Stimulated activated memory B cell treated with anti-CD40 and anti-IgM and Interleukin-4, amounts not matched to agents 10 μg/mL and 1 μg/mL and 100 μg/mL, for 72 hours (primary cell): ENCODE data around the gene CDKN1A.

Experiments
- ATAC-seq: fragments of 150-1000 bp; cut with Tn5 transposase; 2 replicates; pipeline ENCODE4 v1.10.0; 2021
- H3K27ac Mint-ChIP-seq: one replicate; pipeline ENCODE4 v1.8.0; 2022; ENCODE audit warnings: mild to moderate bottlenecking, mixed read lengths
- H3K27me3 Mint-ChIP-seq: one replicate; pipeline ENCODE4 v1.8.0; 2022; ENCODE audit warnings: mixed read lengths
- H3K36me3 Mint-ChIP-seq: one replicate; pipeline ENCODE4 v1.8.0; 2022; ENCODE audit warnings: mixed read lengths
- H3K4me1 Mint-ChIP-seq: one replicate; pipeline ENCODE4 v1.8.0; 2022; ENCODE audit warnings: mixed read lengths
- H3K4me3 Mint-ChIP-seq: one replicate; pipeline ENCODE4 v1.8.0; 2022; ENCODE audit warnings: mild to moderate bottlenecking, moderate library complexity, mixed read lengths
- H3K9me3 Mint-ChIP-seq: one replicate; pipeline ENCODE4 v1.8.0; 2022; ENCODE audit warnings: mixed read lengths

Gene CDKN1A

GRCh38 chr6:36683145-36683655, 4.7 kb downstream of the CDKN1A start:
- H3K4me1 Mint-ChIP-seq, result peaks cover 66% of the 10 kb centered on the region
- H3K9me3 Mint-ChIP-seq, result no peaks in the 10 kb centered on the region
- no peaks in the 10 kb centered on the region for H3K27me3 Mint-ChIP-seq
- peak overlapping the region; percentile 60 for H3K4me3 Mint-ChIP-seq
- H3K36me3 Mint-ChIP-seq, result peaks cover 54% of the 10 kb centered on the region
- H3K27ac Mint-ChIP-seq, result peak overlapping the region; percentile 100
- no peak for ATAC-seq

GRCh38 chr6:36683656-36684446, 5.3 kb downstream of the CDKN1A start:
- H3K4me1 Mint-ChIP-seq, result peaks cover 66% of the 10 kb centered on the region
- H3K36me3 Mint-ChIP-seq, result peaks cover 51% of the 10 kb centered on the region

GRCh38 chr6:36684447-36684812, 5.9 kb downstream of the CDKN1A start:
- no peak for ATAC-seq
- H3K36me3 Mint-ChIP-seq, result peaks cover 49% of the 10 kb centered on the region
- H3K4me3 Mint-ChIP-seq, result no peak overlapping the region
- H3K27me3 Mint-ChIP-seq, result no peaks in the 10 kb centered on the region
- H3K27ac Mint-ChIP-seq, result peak overlapping the region; percentile 100
- H3K9me3 Mint-ChIP-seq, result no peaks in the 10 kb centered on the region
- peaks cover 67% of the 10 kb centered on the region for H3K4me1 Mint-ChIP-seq

More at GRCh38 chr6:36683656-36684446, 5.3 kb downstream of the CDKN1A start:
- H3K27me3 Mint-ChIP-seq, result no peaks in the 10 kb centered on the region
- H3K4me3 Mint-ChIP-seq, result peak overlapping the region; percentile 60
- no peak for ATAC-seq
- H3K27ac Mint-ChIP-seq, result peak overlapping the region; percentile 100
- no peaks in the 10 kb centered on the region for H3K9me3 Mint-ChIP-seq

- Mint-ChIP-seq H3K27ac (peak overlapping the region; percentile 100), H3K4me3 (no peak overlapping the region), H3K36me3 (peaks cover 53% of the 10 kb centered on the region), H3K27me3 (no peaks in the 10 kb centered on the region), H3K4me1 (peaks cover 74% of the 10 kb centered on the region), H3K9me3 (no peaks in the 10 kb centered on the region)
- ATAC-seq, result no peak
Measured at GRCh38 chr6:36685166-36685924, 6.8 kb downstream of the CDKN1A start.

GRCh38 chr6:36685926-36686667, 7.6 kb downstream of the CDKN1A start:
- H3K4me1 Mint-ChIP-seq, result peaks cover 74% of the 10 kb centered on the region
- H3K9me3 Mint-ChIP-seq, result no peaks in the 10 kb centered on the region
- no peak for ATAC-seq
- H3K4me3 Mint-ChIP-seq, result no peak overlapping the region
- peak overlapping the region; percentile 100 for H3K27ac Mint-ChIP-seq
- no peaks in the 10 kb centered on the region for H3K27me3 Mint-ChIP-seq
- peaks cover 48% of the 10 kb centered on the region for H3K36me3 Mint-ChIP-seq

- peak overlapping the region; percentile 100 for H3K27ac Mint-ChIP-seq
- ATAC-seq, result no peak
- peaks cover 43% of the 10 kb centered on the region for H3K36me3 Mint-ChIP-seq
- no peaks in the 10 kb centered on the region for H3K27me3 Mint-ChIP-seq
- H3K4me1 Mint-ChIP-seq, result peaks cover 74% of the 10 kb centered on the region
- H3K9me3 Mint-ChIP-seq, result no peaks in the 10 kb centered on the region
- no peak overlapping the region for H3K4me3 Mint-ChIP-seq
Measured at GRCh38 chr6:36686668-36687513, 8.4 kb downstream of the CDKN1A start.

- Mint-ChIP-seq H3K9me3 (no peaks in the 10 kb centered on the region), H3K36me3 (peaks cover 43% of the 10 kb centered on the region), H3K4me1 (peaks cover 74% of the 10 kb centered on the region), H3K27ac (no peak overlapping the region), H3K27me3 (no peaks in the 10 kb centered on the region), H3K4me3 (no peak overlapping the region)
- no peak for ATAC-seq
Measured at GRCh38 chr6:36688063-36688738, 9.7 kb downstream of the CDKN1A start.

- Mint-ChIP-seq H3K9me3 (no peaks in the 10 kb centered on the region), H3K4me1 (peaks cover 74% of the 10 kb centered on the region), H3K36me3 (peaks cover 38% of the 10 kb centered on the region), H3K4me3 (no peak overlapping the region), H3K27me3 (no peaks in the 10 kb centered on the region), H3K27ac (no peak overlapping the region)
- no peak for ATAC-seq
Measured at GRCh38 chr6:36688739-36689075, 10.2 kb downstream of the CDKN1A start.

GRCh38 chr6:36691011-36691410, 12.5 kb downstream of the CDKN1A start:
- Mint-ChIP-seq H3K27me3 (no peaks in the 10 kb centered on the region), H3K9me3 (no peaks in the 10 kb centered on the region), H3K4me3 (no peak overlapping the region), H3K27ac (peak overlapping the region; percentile 78), H3K4me1 (peaks cover 74% of the 10 kb centered on the region), H3K36me3 (peaks cover 31% of the 10 kb centered on the region)
- no peak for ATAC-seq

GRCh38 chr6:36691612-36692011, 13.1 kb downstream of the CDKN1A start:
- no peak for ATAC-seq
- Mint-ChIP-seq H3K9me3 (no peaks in the 10 kb centered on the region), H3K27ac (peak overlapping the region; percentile 78), H3K4me3 (no peak overlapping the region), H3K4me1 (peaks cover 75% of the 10 kb centered on the region), H3K27me3 (no peaks in the 10 kb centered on the region), H3K36me3 (peaks cover 28% of the 10 kb centered on the region)

GRCh38 chr6:36692220-36692619, 13.7 kb downstream of the CDKN1A start:
- H3K27ac Mint-ChIP-seq, result peak overlapping the region; percentile 78
- H3K27me3 Mint-ChIP-seq, result no peaks in the 10 kb centered on the region
- ATAC-seq, result peak; percentile 99
- peak overlapping the region; percentile 20 for H3K4me3 Mint-ChIP-seq
- no peaks in the 10 kb centered on the region for H3K9me3 Mint-ChIP-seq
- H3K36me3 Mint-ChIP-seq, result peaks cover 25% of the 10 kb centered on the region
- peaks cover 78% of the 10 kb centered on the region for H3K4me1 Mint-ChIP-seq

- H3K4me1 Mint-ChIP-seq, result peaks cover 84% of the 10 kb centered on the region
- H3K9me3 Mint-ChIP-seq, result no peaks in the 10 kb centered on the region
- peak overlapping the region; percentile 78 for H3K27ac Mint-ChIP-seq
- no peaks in the 10 kb centered on the region for H3K27me3 Mint-ChIP-seq
- ATAC-seq, result no peak
- H3K4me3 Mint-ChIP-seq, result no peak overlapping the region
- peaks cover 18% of the 10 kb centered on the region for H3K36me3 Mint-ChIP-seq
Measured at GRCh38 chr6:36692861-36693702, 14.6 kb downstream of the CDKN1A start.

GRCh38 chr6:36694616-36695015, 16.1 kb downstream of the CDKN1A start:
- peaks cover 18% of the 10 kb centered on the region for H3K36me3 Mint-ChIP-seq
- ATAC-seq, result no peak
- peak overlapping the region; percentile 82 for H3K27ac Mint-ChIP-seq
- peaks cover 81% of the 10 kb centered on the region for H3K4me1 Mint-ChIP-seq
- no peak overlapping the region for H3K4me3 Mint-ChIP-seq
- H3K9me3 Mint-ChIP-seq, result no peaks in the 10 kb centered on the region
- no peaks in the 10 kb centered on the region for H3K27me3 Mint-ChIP-seq
